ENCODE results near the gene ERICH4.
"Not testable (repeated sequence)": the region's sequence is repeated elsewhere in the genome, so short reads cannot be mapped to it uniquely, and the experiment has no call there.

Gene ERICH4

GRCh38 chr19:41462497-41462896, 19.5 kb downstream of the ERICH4 start:
- ATAC-seq, result no peak
- Mint-ChIP-seq H3K27me3 (peaks cover 2% of the 10 kb centered on the region), H3K4me1 (peaks cover 10% of the 10 kb centered on the region), H3K9me3 (no peaks in the 10 kb centered on the region), H3K36me3 (ENCODE audit: low read depth) (no peaks in the 10 kb centered on the region), H3K27ac (no peak overlapping the region), H3K4me3 (no peak overlapping the region)
- no peak for DNase-seq

DNA sequence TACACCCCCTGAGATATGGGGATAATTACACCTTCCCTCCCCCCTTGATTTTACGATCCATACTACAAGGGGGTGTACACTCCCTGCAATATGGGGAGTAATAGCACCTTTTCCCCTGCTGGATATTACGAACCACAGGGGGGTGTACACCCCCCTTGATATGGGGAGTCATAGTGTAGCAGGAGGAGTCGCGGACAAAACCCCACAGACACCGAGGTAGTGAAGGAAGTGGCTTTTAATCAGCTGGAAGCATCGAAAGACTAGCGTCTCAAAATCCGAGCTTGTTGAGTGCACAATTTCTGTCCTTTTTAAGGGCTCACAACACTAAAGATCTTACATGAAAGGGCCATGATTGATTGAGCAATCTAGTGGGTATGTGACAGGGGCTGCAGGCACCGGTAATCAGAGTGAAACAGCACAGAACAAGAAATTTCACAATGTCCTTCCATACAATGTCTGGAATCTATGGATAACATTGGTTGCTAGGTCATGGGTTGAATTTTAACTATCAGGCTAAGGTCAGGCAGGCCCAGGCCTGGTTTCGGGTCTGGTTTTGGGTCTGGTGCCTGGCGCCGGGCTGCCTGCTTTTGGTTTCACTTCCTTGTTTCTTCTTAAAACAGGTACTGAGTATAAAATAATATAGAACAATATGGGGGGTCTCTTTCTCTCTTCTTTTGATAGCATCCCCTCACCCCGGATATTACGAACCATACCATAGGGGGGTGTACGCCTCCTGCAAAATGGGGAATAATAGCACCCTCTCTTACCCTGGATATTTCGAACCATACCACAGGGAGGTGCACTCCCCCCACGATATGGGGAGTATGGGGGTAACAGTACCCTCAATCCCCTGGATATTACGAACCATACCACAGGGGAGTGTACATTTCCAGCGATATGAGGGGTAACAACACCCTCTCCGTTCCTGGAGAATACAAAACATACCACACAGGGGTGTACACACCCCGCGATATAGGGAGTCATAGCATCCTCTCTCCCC, 20.6 kb downstream of the ERICH4 start:
- H3K9me3 Mint-ChIP-seq, ATAC-seq: not testable (repeated sequence)

GRCh38 chr19:41476583-41476982, 33.6 kb downstream of the ERICH4 start:
- Mint-ChIP-seq H3K27ac (no peak overlapping the region), H3K27me3 (peaks cover 24% of the 10 kb centered on the region), H3K36me3 (ENCODE audit: low read depth) (no peaks in the 10 kb centered on the region), H3K4me3 (no peak overlapping the region), H3K9me3 (no peaks in the 10 kb centered on the region), H3K4me1 (peaks cover 3% of the 10 kb centered on the region)
- ATAC-seq, result no peak
- no peak for DNase-seq

More for the DNA sequence above, 20.6 kb downstream of the ERICH4 start:
- H3K27ac Mint-ChIP-seq, result peak overlapping the region; percentile 4
- DNase-seq, result peak; percentile 19
- not testable (repeated sequence) for H3K4me1 Mint-ChIP-seq; H3K36me3 Mint-ChIP-seq (ENCODE audit: low read depth); H3K27me3 Mint-ChIP-seq
- peak overlapping the region; percentile 9 for H3K4me3 Mint-ChIP-seq

DNA sequence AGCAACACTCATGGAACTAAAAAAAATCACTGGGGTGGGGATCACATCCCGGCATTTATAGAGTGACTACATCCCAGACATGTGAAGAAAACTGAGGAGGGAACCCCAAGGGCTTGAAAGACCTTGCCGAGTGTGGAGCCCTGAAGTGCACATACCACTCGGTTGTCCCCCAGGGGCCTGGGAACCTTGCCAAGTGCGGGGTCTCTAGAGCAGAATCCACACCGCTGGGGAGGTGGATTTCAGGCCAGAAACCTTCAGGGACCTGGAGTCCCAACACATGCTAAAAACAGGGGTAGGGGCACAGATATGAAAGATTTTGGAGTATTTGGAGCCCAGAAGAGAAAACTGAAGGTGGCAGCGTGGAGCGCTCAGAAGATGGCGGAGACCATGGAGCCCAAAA, 35.2 kb downstream of the ERICH4 start:
- Mint-ChIP-seq H3K4me3 (no peak overlapping the region), H3K27me3 (peaks cover 24% of the 10 kb centered on the region), H3K27ac (no peak overlapping the region), H3K4me1 (peaks cover 3% of the 10 kb centered on the region), H3K9me3 (no peaks in the 10 kb centered on the region), H3K36me3 (ENCODE audit: low read depth) (no peaks in the 10 kb centered on the region)
- ATAC-seq (no peak), DNase-seq (no peak)

GRCh38 chr19:41478875-41479756, 36.2 kb downstream of the ERICH4 start:
- Mint-ChIP-seq H3K4me1 (peaks cover 3% of the 10 kb centered on the region), H3K4me3 (no peak overlapping the region), H3K27me3 (peaks cover 17% of the 10 kb centered on the region), H3K36me3 (ENCODE audit: low read depth) (no peaks in the 10 kb centered on the region), H3K27ac (no peak overlapping the region), H3K9me3 (no peaks in the 10 kb centered on the region)
- DNase-seq (no peak), ATAC-seq (no peak)

DNA sequence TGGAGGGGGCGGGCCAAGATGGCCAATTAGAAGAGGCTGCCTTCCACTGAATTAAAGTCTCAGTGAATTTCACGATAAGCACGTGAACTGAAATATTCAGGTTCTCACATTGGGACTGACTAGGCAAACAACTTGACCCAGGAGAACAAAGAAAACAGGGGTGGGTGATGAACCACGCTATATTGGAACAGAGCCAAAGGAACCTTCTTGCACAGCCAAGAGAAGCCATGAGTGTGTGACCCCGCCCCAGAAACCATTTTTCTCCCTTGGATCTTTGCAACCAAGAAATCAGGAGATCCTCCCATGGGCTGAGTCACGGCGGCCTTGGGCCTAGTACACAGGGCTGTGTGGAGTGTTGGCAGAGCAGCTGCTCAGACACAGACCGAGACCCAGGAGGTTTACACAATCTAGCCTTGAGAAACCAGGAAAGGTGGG, 36.8 kb downstream of the ERICH4 start:
- Mint-ChIP-seq H3K27ac (no peak overlapping the region), H3K4me3 (no peak overlapping the region), H3K27me3 (peaks cover 20% of the 10 kb centered on the region), H3K4me1 (peaks cover 3% of the 10 kb centered on the region), H3K9me3 (no peaks in the 10 kb centered on the region), H3K36me3 (ENCODE audit: low read depth) (no peaks in the 10 kb centered on the region)
- no peak for DNase-seq
- no peak for ATAC-seq

DNA sequence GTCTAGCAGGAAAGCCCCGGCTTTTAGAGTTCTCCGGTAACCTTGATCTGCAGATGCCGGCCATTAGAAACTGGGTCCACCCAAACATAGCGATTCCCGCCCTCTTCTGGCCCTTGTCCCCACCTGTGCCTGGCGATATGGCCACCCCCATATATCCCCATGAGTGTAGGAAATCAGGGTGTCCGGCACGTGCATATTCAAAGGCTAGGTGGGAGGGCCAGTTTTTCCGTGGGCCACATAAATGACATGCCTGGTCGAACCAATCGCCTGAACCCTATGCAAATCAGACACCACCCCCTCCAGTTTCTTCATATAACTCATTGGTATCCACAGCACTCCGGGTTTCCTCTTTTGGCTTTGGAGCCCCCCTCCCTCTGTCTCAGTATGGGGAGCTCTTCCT, 37.4 kb downstream of the ERICH4 start:
- H3K27me3 Mint-ChIP-seq, result peaks cover 25% of the 10 kb centered on the region
- DNase-seq (no peak), ATAC-seq (no peak)
- H3K9me3 Mint-ChIP-seq, result no peaks in the 10 kb centered on the region
- H3K27ac Mint-ChIP-seq, result no peak overlapping the region
- H3K36me3 Mint-ChIP-seq (ENCODE audit: low read depth), result no peaks in the 10 kb centered on the region
- H3K4me3 Mint-ChIP-seq, result no peak overlapping the region
- peaks cover 3% of the 10 kb centered on the region for H3K4me1 Mint-ChIP-seq

DNA sequence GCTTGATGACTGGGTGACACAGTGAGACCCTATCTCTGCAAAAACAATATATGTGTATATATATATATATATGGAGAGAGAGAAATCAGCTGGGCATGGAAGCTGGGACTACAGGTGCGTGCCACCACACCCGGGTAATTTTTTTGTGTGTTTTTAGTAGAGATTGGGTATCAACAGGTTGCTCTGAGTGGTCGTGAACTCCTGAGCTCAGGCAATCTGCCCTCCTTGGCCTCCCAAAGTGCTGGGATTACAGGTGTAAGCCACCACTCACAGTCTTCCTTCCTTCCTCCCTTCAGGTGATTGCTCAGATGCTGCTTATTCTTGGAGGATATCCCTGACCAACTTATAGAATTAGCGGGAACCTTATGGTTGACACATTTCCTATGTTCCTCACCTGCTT, 41.9 kb downstream of the ERICH4 start:
- H3K4me1 Mint-ChIP-seq, result no peaks in the 10 kb centered on the region
- DNase-seq (no peak), ATAC-seq (no peak)
- H3K36me3 Mint-ChIP-seq (ENCODE audit: low read depth), result peaks cover 3% of the 10 kb centered on the region
- H3K9me3 Mint-ChIP-seq, result peaks cover 9% of the 10 kb centered on the region
- H3K27ac Mint-ChIP-seq, result no peak overlapping the region
- no peak overlapping the region for H3K4me3 Mint-ChIP-seq
- peaks cover 46% of the 10 kb centered on the region for H3K27me3 Mint-ChIP-seq

DNA sequence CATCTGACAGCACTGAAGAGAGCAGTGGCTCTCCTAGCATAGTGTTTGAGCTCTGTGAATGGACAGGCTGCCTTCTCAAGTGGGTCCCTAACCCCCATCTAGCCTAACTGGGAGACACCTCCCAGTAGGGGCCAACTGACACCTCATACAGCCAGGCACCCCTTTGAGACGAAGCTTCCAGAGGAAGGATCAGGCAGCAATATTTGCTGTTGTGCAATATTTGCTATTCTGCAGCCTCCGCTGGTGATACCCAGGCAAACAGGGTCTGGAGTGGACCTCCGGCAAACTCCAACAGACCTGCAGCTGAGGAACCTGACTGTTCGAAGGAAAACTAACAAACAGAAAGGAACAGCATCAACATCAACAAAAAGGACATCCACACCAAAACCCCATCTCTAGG, 44.0 kb downstream of the ERICH4 start:
- not testable (repeated sequence) for H3K27ac Mint-ChIP-seq; H3K9me3 Mint-ChIP-seq; DNase-seq; H3K36me3 Mint-ChIP-seq (ENCODE audit: low read depth); H3K4me1 Mint-ChIP-seq; ATAC-seq; H3K4me3 Mint-ChIP-seq
- peaks cover 42% of the 10 kb centered on the region for H3K27me3 Mint-ChIP-seq

DNA sequence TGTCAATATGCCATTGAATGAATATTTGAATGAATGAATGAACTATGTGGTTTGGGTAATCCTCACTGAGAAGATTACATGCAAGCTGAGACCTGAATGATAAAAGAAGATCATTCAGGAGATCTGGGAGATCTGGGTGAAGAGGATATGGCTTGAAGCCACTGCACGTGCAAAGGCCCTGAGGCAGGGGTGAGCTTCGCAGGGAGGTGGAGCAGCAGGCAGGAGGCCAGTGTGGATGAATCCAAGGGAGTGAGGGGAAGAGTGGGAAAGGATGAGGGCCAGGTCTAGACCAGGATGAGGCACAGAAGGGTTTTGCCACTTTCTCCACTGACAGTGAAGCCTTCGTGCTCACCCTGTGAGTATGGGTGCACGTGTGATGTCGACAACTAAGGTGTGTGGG, 49.9 kb downstream of the ERICH4 start:
- peaks cover 8% of the 10 kb centered on the region for H3K27me3 Mint-ChIP-seq
- H3K9me3 Mint-ChIP-seq, result peaks cover 4% of the 10 kb centered on the region
- no peak overlapping the region for H3K4me3 Mint-ChIP-seq
- ATAC-seq, result no peak
- no peaks in the 10 kb centered on the region for H3K36me3 Mint-ChIP-seq (ENCODE audit: low read depth)
- no peak for DNase-seq
- H3K4me1 Mint-ChIP-seq, result no peaks in the 10 kb centered on the region
- H3K27ac Mint-ChIP-seq, result no peak overlapping the region

All from activated naive CD8-positive, alpha-beta T cell treated with anti-CD3 and anti-CD28 coated beads, Interleukin-2, amount 50 U/mL, for 24 hours (primary cell).